Fibroblast of villous mesenchyme (primary cell): ENCODE measurements around the gene BACE1-AS. TPM values are rescaled to one million over a fixed set of nuclear protein-coding genes. Genes with fewer than 3 reads are reported as not detected.
A peak's percentile ranks its signal among the peaks of the same experiment; 100 is the strongest.
"Not testable (repeated sequence)": the region's sequence is repeated elsewhere in the genome, so short reads cannot be mapped to it uniquely, and the experiment has no call there.

ENCODE experiments used
- DNase-seq: peaks from one replicate; pipeline ENCODE4 v3.0.0-alpha.2; 2010; ENCODE audit warnings: low read depth
- H3K4me3 ChIP-seq: 2 replicates; pipeline ENCODE4 v1.5.1; 2011; ENCODE audit warnings: low read depth, mild to moderate bottlenecking, low read length
- CTCF ChIP-seq: IDR thresholded peaks from 2 replicates; pipeline ENCODE4 v1.5.1; 2012; ENCODE audit warnings: low read depth, mild to moderate bottlenecking, low read length; ENCODE audit not compliant: insufficient read depth
- total RNA-seq: library from RNA; depleted of rRNA; stranded (reverse); fragments of >200 nt; gene quantifications from 2 replicates; pipeline ENCODE4 v1.2.3, GENCODE V29; 2012

The BACE1-AS gene
- total RNA-seq, 1 donor = 3.5 TPM

GRCh38 chr11:117318738-117319137 lies 27.6 kb downstream of the BACE1-AS start:
- H3K4me3 ChIP-seq = no peak overlapping the region
- no peak for TF ChIP-seq CTCF
- no peak for DNase-seq

GRCh38 chr11:117319214-117319840 lies 28.2 kb downstream of the BACE1-AS start:
- TF ChIP-seq CTCF = no peak
- peak; percentile 42 for DNase-seq
- H3K4me3 ChIP-seq = no peak overlapping the region

- peak overlapping the region; percentile 92 for H3K4me3 ChIP-seq
- DNase-seq = not testable (repeated sequence)
Measured at GRCh38 chr11:117327255-117327566, 36.1 kb downstream of the BACE1-AS start.

- TF ChIP-seq CTCF = no peak
- DNase-seq = peak; percentile 98
- peak within 1 kb of the TSS; percentile 92 for H3K4me3 ChIP-seq
Measured at GRCh38 chr11:117327567-117328374, 36.6 kb downstream of the BACE1-AS start, which contains the start of gene CEP164. TSS of gene CEP164 (plus strand) at chr11:117327854. CDS start at chr11:117338587, 10,733 bp downstream.

- peak overlapping the region; percentile 92 for H3K4me3 ChIP-seq
- TF ChIP-seq CTCF = no peak
- DNase-seq = peak; percentile 67
Measured at GRCh38 chr11:117328375-117329010, 37.3 kb downstream of the BACE1-AS start.

GRCh38 chr11:117332843-117333242 lies 41.7 kb downstream of the BACE1-AS start:
- DNase-seq = no peak

More at GRCh38 chr11:117332843-117333242, 41.7 kb downstream of the BACE1-AS start:
- TF ChIP-seq CTCF = no peak
- no peak overlapping the region for H3K4me3 ChIP-seq
